ENCODE data around the gene NR2C1.

- no peak for TF ChIP-seq ZNF791 (tag by site-specific recombination; IDR thresholded peaks at IDR 0.05)
- TF ChIP-seq, protein P1, sequence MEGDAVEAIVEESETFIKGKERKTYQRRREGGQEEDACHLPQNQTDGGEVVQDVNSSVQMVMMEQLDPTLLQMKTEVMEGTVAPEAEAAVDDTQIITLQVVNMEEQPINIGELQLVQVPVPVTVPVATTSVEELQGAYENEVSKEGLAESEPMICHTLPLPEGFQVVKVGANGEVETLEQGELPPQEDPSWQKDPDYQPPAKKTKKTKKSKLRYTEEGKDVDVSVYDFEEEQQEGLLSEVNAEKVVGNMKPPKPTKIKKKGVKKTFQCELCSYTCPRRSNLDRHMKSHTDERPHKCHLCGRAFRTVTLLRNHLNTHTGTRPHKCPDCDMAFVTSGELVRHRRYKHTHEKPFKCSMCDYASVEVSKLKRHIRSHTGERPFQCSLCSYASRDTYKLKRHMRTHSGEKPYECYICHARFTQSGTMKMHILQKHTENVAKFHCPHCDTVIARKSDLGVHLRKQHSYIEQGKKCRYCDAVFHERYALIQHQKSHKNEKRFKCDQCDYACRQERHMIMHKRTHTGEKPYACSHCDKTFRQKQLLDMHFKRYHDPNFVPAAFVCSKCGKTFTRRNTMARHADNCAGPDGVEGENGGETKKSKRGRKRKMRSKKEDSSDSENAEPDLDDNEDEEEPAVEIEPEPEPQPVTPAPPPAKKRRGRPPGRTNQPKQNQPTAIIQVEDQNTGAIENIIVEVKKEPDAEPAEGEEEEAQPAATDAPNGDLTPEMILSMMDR (tag by site-specific recombination; IDR thresholded peaks at IDR 0.05): no peak
- TF ChIP-seq PRDM6 (tag by site-specific recombination; IDR thresholded peaks at IDR 0.05): no peak
- no peak for TF ChIP-seq ZFHX2 (tag by site-specific recombination; conservative IDR thresholded peaks at IDR 0.05)
- TF ChIP-seq, protein P2, sequence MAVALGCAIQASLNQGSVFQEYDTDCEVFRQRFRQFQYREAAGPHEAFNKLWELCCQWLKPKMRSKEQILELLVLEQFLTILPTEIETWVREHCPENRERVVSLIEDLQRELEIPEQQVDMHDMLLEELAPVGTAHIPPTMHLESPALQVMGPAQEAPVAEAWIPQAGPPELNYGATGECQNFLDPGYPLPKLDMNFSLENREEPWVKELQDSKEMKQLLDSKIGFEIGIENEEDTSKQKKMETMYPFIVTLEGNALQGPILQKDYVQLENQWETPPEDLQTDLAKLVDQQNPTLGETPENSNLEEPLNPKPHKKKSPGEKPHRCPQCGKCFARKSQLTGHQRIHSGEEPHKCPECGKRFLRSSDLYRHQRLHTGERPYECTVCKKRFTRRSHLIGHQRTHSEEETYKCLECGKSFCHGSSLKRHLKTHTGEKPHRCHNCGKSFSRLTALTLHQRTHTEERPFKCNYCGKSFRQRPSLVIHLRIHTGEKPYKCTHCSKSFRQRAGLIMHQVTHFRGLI (tag by site-specific recombination; IDR thresholded peaks at IDR 0.05): no peak
- no peak for TF ChIP-seq GLIS2 (tag by site-specific recombination; IDR thresholded peaks at IDR 0.05)
- TF ChIP-seq, protein P3, sequence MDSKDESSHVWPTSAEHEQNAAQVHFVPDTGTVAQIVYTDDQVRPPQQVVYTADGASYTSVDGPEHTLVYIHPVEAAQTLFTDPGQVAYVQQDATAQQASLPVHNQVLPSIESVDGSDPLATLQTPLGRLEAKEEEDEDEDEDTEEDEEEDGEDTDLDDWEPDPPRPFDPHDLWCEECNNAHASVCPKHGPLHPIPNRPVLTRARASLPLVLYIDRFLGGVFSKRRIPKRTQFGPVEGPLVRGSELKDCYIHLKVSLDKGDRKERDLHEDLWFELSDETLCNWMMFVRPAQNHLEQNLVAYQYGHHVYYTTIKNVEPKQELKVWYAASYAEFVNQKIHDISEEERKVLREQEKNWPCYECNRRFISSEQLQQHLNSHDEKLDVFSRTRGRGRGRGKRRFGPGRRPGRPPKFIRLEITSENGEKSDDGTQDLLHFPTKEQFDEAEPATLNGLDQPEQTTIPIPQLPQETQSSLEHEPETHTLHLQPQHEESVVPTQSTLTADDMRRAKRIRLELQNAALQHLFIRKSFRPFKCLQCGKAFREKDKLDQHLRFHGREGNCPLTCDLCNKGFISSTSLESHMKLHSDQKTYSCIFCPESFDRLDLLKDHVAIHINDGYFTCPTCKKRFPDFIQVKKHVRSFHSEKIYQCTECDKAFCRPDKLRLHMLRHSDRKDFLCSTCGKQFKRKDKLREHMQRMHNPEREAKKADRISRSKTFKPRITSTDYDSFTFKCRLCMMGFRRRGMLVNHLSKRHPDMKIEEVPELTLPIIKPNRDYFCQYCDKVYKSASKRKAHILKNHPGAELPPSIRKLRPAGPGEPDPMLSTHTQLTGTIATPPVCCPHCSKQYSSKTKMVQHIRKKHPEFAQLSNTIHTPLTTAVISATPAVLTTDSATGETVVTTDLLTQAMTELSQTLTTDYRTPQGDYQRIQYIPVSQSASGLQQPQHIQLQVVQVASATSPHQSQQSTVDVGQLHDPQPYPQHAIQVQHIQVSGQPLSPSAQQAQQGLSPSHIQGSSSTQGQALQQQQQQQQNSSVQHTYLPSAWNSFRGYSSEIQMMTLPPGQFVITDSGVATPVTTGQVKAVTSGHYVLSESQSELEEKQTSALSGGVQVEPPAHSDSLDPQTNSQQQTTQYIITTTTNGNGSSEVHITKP (tag by site-specific recombination; IDR thresholded peaks at IDR 0.05): no peak
- no peak for TF ChIP-seq ZNF274 (IDR thresholded peaks at IDR 0.05; ENCODE audit: low read length)
- TF ChIP-seq ZNF274 (tag by site-specific recombination; IDR thresholded peaks at IDR 0.05; ENCODE audit: borderline replicate concordance): no peak
- no peak for TF ChIP-seq ZNF416 (tag by site-specific recombination; IDR thresholded peaks at IDR 0.05)
Measured at GRCh38 chr12:95096378-95096777, 23.0 kb upstream of the NR2C1 start.

Measured in HEK293 (cell line).